ENCODE measurements around the gene SLC22A6.

SLC22A6 gene

GRCh38 chr11:62931499-62932278, 53.1 kb downstream of the SLC22A6 start:
- no peaks in the 10 kb centered on the region for H3K4me1 ChIP-seq (ENCODE audit: insufficient read depth, low read length, poor library complexity, severe bottlenecking)
- H3F3A ChIP-seq (ENCODE audit: low read depth), result no peaks in the 10 kb centered on the region
- H3K79me2 ChIP-seq (ENCODE audit: insufficient read depth, low read length), result no peaks in the 10 kb centered on the region
- no peak overlapping the region for H3K9ac ChIP-seq (ENCODE audit: low read depth, low read length, poor library complexity, severe bottlenecking)
- no peaks in the 10 kb centered on the region for H3K27me3 ChIP-seq (ENCODE audit: insufficient read depth, low read length, poor library complexity, severe bottlenecking)
- no peak overlapping the region for H3K4me2 ChIP-seq (ENCODE audit: low read depth, low read length, poor library complexity, severe bottlenecking)
- H3K9me3 ChIP-seq (ENCODE audit: insufficient read depth, low read depth, low read length), result no peaks in the 10 kb centered on the region
- H3K9me2 ChIP-seq (replicated peaks; ENCODE audit: low read depth, low read length), result no peaks in the 10 kb centered on the region
- H4K20me1 ChIP-seq (ENCODE audit: insufficient read depth, low read length, poor library complexity, severe bottlenecking), result no peaks in the 10 kb centered on the region
- TF ChIP-seq EZH2phosphoT487 (IDR thresholded peaks at IDR 0.05; ENCODE audit: borderline replicate concordance), result no peak
- no peak for TF ChIP-seq CTCF (conservative IDR thresholded peaks at IDR 0.05; ENCODE audit: low read length)
- no peak overlapping the region for H3K4me3 ChIP-seq (ENCODE audit: low read length, poor library complexity, severe bottlenecking)
- H2AFZ ChIP-seq (ENCODE audit: low read length), result no peak overlapping the region
- H3K36me3 ChIP-seq (ENCODE audit: insufficient read depth, low read length), result no peaks in the 10 kb centered on the region

DNA sequence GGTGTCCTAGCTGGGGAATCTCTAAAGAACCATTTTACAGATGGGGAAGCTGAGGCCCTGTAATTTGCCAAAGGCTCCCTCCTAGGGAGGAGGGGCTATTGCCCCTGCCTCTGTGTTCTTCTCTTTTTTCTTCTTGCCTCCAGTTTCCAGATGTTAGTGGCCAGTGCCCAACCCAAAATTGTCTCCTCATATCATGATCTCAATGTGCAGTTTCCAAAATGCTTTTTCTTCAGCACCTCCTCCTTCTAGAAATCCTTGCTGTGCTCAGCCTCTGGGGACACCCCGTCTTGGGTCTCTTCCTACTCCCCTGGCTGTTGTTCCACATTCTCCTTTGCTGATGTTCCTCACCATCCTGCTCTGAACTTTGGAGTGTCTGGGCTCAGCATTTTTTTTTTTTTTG, 54.1 kb downstream of the SLC22A6 start:
- Histone ChIP-seq H3K79me2 (ENCODE audit: insufficient read depth, low read length) (no peaks in the 10 kb centered on the region), H3K9me3 (ENCODE audit: insufficient read depth, low read depth, low read length) (no peaks in the 10 kb centered on the region), H3K27me3 (ENCODE audit: insufficient read depth, low read length, poor library complexity, severe bottlenecking) (no peaks in the 10 kb centered on the region), H3K9ac (ENCODE audit: low read depth, low read length, poor library complexity, severe bottlenecking) (no peak overlapping the region), H3F3A (ENCODE audit: low read depth) (no peaks in the 10 kb centered on the region), H3K9me2 (replicated peaks; ENCODE audit: low read depth, low read length) (no peaks in the 10 kb centered on the region), H2AFZ (ENCODE audit: low read length) (no peak overlapping the region), H3K4me1 (ENCODE audit: insufficient read depth, low read length, poor library complexity, severe bottlenecking) (no peaks in the 10 kb centered on the region), H4K20me1 (ENCODE audit: insufficient read depth, low read length, poor library complexity, severe bottlenecking) (no peaks in the 10 kb centered on the region), H3K36me3 (ENCODE audit: insufficient read depth, low read length) (no peaks in the 10 kb centered on the region), H3K4me3 (ENCODE audit: low read length, poor library complexity, severe bottlenecking) (no peak overlapping the region), H3K4me2 (ENCODE audit: low read depth, low read length, poor library complexity, severe bottlenecking) (no peak overlapping the region)
- TF ChIP-seq EZH2phosphoT487 (IDR thresholded peaks at IDR 0.05; ENCODE audit: borderline replicate concordance) (no peak), CTCF (conservative IDR thresholded peaks at IDR 0.05; ENCODE audit: low read length) (no peak)

DNA sequence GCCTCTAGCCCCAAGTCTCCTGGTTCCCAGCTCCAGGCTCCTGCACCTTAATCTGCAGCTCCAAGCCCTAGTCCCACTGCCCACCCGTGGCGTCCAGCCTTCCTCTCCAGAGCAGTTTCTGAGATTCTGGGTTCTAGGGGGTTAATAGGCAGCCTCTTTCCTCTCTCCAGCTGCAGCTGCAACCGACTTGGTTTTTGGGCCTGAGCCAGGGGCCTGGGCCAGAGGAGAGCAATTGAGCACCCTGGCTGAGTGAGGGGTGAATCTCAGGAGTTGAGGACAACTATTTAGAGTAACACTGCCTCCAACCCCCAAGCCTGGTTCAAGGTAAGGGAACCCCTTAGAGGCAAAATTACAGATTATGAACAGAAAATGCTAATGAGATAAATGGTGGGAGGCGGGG, 54.6 kb downstream of the SLC22A6 start:
- Histone ChIP-seq H2AFZ (ENCODE audit: low read length) (no peak overlapping the region), H3K79me2 (ENCODE audit: insufficient read depth, low read length) (no peaks in the 10 kb centered on the region), H3K4me3 (ENCODE audit: low read length, poor library complexity, severe bottlenecking) (no peak overlapping the region), H3K4me1 (ENCODE audit: insufficient read depth, low read length, poor library complexity, severe bottlenecking) (no peaks in the 10 kb centered on the region), H3K4me2 (ENCODE audit: low read depth, low read length, poor library complexity, severe bottlenecking) (no peak overlapping the region), H3K36me3 (ENCODE audit: insufficient read depth, low read length) (no peaks in the 10 kb centered on the region), H3F3A (ENCODE audit: low read depth) (no peaks in the 10 kb centered on the region), H4K20me1 (ENCODE audit: insufficient read depth, low read length, poor library complexity, severe bottlenecking) (no peaks in the 10 kb centered on the region), H3K9me2 (replicated peaks; ENCODE audit: low read depth, low read length) (no peaks in the 10 kb centered on the region), H3K27me3 (ENCODE audit: insufficient read depth, low read length, poor library complexity, severe bottlenecking) (no peaks in the 10 kb centered on the region), H3K9me3 (ENCODE audit: insufficient read depth, low read depth, low read length) (no peaks in the 10 kb centered on the region), H3K9ac (ENCODE audit: low read depth, low read length, poor library complexity, severe bottlenecking) (no peak overlapping the region)
- TF ChIP-seq EZH2phosphoT487 (IDR thresholded peaks at IDR 0.05; ENCODE audit: borderline replicate concordance) (no peak), CTCF (conservative IDR thresholded peaks at IDR 0.05; ENCODE audit: low read length) (no peak)

Measured in Loucy (cell line).